Gastroesophageal sphincter (tissue), 4 donors: ENCODE results near the gene GSTO2. TPM values are rescaled to one million over a fixed set of nuclear protein-coding genes. Genes with fewer than 3 reads are reported as not detected.

Experiments used
- ATAC-seq: fragments of 150-250 bp; one replicate; pipeline ENCODE4 v1.9.1; 2016; ENCODE audit warnings: mild to moderate bottlenecking, moderate library complexity
- H3K27ac ChIP-seq, 4 donors: fragments of 200-600 bp; sonication (generic) in 3 of 4; 1 replicate in 3 of 4; 2 replicates in 1 of 4; pipeline ENCODE4 v1.5.1; 2016 to 2019
- H3K27me3 ChIP-seq: fragments of 200-600 bp; sonication (generic); one replicate; pipeline ENCODE4 v1.5.1; 2019
- H3K36me3 ChIP-seq, 2 donors: fragments of 200-600 bp; sonication (generic); one replicate each; pipeline ENCODE4 v1.5.1; 2019; ENCODE audit warnings: control low read depth in 1 of 2
- H3K4me1 ChIP-seq, 3 donors: fragments of 200-600 bp; sonication (generic); 1 replicate in 2 of 3; 2 replicates in 1 of 3; pipeline ENCODE4 v1.5.1; 2016 to 2019; ENCODE audit warnings: control low read depth in 2 of 3
- H3K4me3 ChIP-seq, 2 donors: fragments of 200-600 bp; sonication (generic); one replicate each; pipeline ENCODE4 v1.5.1; 2019; ENCODE audit warnings: mild to moderate bottlenecking in 1 of 2, moderate library complexity in 1 of 2
- H3K9me3 ChIP-seq, 3 donors: fragments of 200-600 bp; sonication (generic); one replicate each; pipeline ENCODE4 v1.5.1; 2017 to 2019; ENCODE audit warnings: control low read depth in 2 of 3
- EP300 ChIP-seq: sonication (generic); formaldehyde crosslinking; IDR thresholded peaks from one replicate; pipeline ENCODE4 v1.6.1; 2017; ENCODE audit warnings: antibody characterized with exemption, mild to moderate bottlenecking
- POLR2A ChIP-seq, 2 donors: fragments of 450-650 bp; IDR thresholded peaks; one replicate each; pipeline ENCODE4 v1.6.1; 2017; ENCODE audit warnings: antibody characterized with exemption in 2 of 2, mild to moderate bottlenecking in 2 of 2, moderate library complexity in 1 of 2
- POLR2AphosphoS5 ChIP-seq: sonication (generic); formaldehyde crosslinking; IDR thresholded peaks from one replicate; pipeline ENCODE4 v1.6.1; 2017; ENCODE audit warnings: antibody characterized with exemption
- WGBS, 2 donors: methylation state at CpG; one replicate each; pipeline ENCODE4 v1.1.5; 2018; ENCODE audit warnings: low coverage in 1 of 2; 5-methylcytosine and 5-hydroxymethylcytosine counted together
- total RNA-seq, 4 donors: library from RNA; depleted of rRNA; stranded (reverse); fragments of >200 nt; gene quantifications; one replicate each; pipeline ENCODE4 v1.1.0, GENCODE V29; 2016
- TF ChIP-seq, protein P1 (sequence below), 4 experiments: fragments of 200-600 bp in 2 of 4; fragments of 450-650 bp in 2 of 4; sonication (generic) in 1 of 4; IDR thresholded peaks; one replicate each; pipeline ENCODE4 v1.5.1; 2017 to 2019; ENCODE audit warnings: antibody characterized with exemption in 4 of 4, mild to moderate bottlenecking in 2 of 4, moderate library complexity in 2 of 4

GSTO2 gene
- total RNA-seq, 4 donors from 2014 or later = 0.15 to 1.3 (median 0.21) TPM

GRCh38 chr10:104308439-104308903, 39.5 kb downstream of the GSTO2 start:
- Histone ChIP-seq H3K9me3 (no peaks in the 10 kb centered on the region), H3K27me3 (no peaks in the 10 kb centered on the region), H3K36me3 (peaks cover 0 to 43% of the 10 kb centered on the region in 2 donors), H3K27ac (peak overlapping the region in 3 of 4 donors; percentile 8 to 95 (median 61)), H3K4me1 (peaks cover 11 to 85% (median 26%) of the 10 kb centered on the region in 3 donors), H3K4me3 (no peak overlapping the region)
- TF ChIP-seq POLR2A (IDR thresholded peaks at IDR 0.05) (no peak), EP300 (no peak), POLR2AphosphoS5 (no peak)
- TF ChIP-seq, protein P1, sequence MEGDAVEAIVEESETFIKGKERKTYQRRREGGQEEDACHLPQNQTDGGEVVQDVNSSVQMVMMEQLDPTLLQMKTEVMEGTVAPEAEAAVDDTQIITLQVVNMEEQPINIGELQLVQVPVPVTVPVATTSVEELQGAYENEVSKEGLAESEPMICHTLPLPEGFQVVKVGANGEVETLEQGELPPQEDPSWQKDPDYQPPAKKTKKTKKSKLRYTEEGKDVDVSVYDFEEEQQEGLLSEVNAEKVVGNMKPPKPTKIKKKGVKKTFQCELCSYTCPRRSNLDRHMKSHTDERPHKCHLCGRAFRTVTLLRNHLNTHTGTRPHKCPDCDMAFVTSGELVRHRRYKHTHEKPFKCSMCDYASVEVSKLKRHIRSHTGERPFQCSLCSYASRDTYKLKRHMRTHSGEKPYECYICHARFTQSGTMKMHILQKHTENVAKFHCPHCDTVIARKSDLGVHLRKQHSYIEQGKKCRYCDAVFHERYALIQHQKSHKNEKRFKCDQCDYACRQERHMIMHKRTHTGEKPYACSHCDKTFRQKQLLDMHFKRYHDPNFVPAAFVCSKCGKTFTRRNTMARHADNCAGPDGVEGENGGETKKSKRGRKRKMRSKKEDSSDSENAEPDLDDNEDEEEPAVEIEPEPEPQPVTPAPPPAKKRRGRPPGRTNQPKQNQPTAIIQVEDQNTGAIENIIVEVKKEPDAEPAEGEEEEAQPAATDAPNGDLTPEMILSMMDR (IDR thresholded peaks at IDR 0.05) = no peak
- 70 to 88% methylated on average over 4 of the region's 4 CpGs for WGBS, 2 donors
- no peak for ATAC-seq

GRCh38 chr10:104309980-104310978, 41.3 kb downstream of the GSTO2 start:
- no peak overlapping the region for H3K4me3 ChIP-seq

GRCh38 chr10:104311184-104311720, 42.3 kb downstream of the GSTO2 start:
- 56 to 80% methylated on average over 1 to 2 of the region's 5 CpGs for WGBS, 2 donors
- no peaks in the 10 kb centered on the region for H3K27me3 ChIP-seq
- H3K9me3 ChIP-seq = no peaks in the 10 kb centered on the region
- peak overlapping the region in 2 of 4 donors; percentile 71 to 77 for H3K27ac ChIP-seq
- TF ChIP-seq, protein P1 (IDR thresholded peaks at IDR 0.05) = no peak
- TF ChIP-seq POLR2A (IDR thresholded peaks at IDR 0.05) (no peak), EP300 (no peak), POLR2AphosphoS5 (no peak)
- peaks cover 3 to 63% (median 18%) of the 10 kb centered on the region in 3 donors for H3K4me1 ChIP-seq
- no peak overlapping the region for H3K4me3 ChIP-seq
- ATAC-seq = no peak
- peaks cover 0 to 68% of the 10 kb centered on the region in 2 donors for H3K36me3 ChIP-seq

More at GRCh38 chr10:104309980-104310978, 41.3 kb downstream of the GSTO2 start:
- peaks cover 0 to 61% of the 10 kb centered on the region in 2 donors for H3K36me3 ChIP-seq
- 55 to 88% methylated on average over 4 to 5 of the region's 15 CpGs for WGBS, 2 donors
- H3K27ac ChIP-seq = peak overlapping the region; percentile 12 to 77 (median 64)
- H3K9me3 ChIP-seq = no peaks in the 10 kb centered on the region
- H3K4me1 ChIP-seq = peaks cover 5 to 66% (median 21%) of the 10 kb centered on the region in 3 donors
- H3K27me3 ChIP-seq = no peaks in the 10 kb centered on the region
- TF ChIP-seq POLR2AphosphoS5 (peak; percentile 24), EP300 (no peak), POLR2A (IDR thresholded peaks at IDR 0.05) (no peak)
- peak; percentile 60 for ATAC-seq

DNA sequence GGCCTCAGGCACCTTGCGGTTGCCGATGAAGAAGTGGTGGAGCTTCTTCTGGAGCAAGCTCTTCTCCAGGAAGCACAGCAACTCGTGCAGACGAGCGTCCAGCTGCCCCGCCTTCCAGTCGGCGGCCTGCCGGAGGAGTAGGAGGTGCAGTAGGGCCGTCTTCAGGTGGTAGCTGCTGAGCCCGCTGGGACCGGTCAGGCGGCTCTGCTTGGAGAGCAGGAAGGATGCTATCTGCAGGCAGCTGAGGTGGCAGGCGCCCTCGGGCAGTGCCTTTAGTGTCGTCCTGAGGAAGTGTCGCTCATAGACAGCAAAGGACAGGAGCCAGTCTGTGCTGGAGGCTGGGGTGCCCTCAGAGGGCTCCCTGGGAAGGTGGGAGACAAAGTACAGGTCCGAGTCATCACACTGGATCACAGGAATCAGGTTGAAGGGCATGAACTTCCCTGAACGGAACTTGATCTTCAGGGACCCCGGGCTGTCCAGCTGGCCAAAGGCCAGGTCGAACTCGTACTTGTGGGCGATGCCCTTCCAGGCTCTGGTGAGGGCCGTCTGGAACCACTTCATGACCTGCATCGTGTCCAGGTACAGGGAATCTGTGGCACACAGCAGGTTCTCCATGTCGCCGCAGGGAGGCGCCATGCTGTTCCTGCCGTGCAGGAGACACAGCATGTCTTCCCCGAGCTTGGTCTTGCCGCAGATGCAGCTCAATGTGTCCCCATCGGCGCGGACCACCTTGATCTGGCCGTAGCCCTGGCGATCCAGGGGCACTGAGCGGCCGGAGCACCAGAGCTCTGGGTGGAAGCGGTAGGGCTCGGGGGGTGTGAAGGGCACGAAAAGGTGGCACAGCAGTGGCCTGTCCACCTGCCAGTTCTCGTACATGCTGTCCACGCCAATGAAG, 45.9 kb downstream of the GSTO2 start:
- Histone ChIP-seq H3K27ac (peak overlapping the region in 2 of 4 donors; percentile 12 to 100), H3K4me1 (peaks cover 7 to 78% (median 49%) of the 10 kb centered on the region in 3 donors), H3K4me3 (no peak overlapping the region), H3K9me3 (no peaks in the 10 kb centered on the region), H3K27me3 (no peaks in the 10 kb centered on the region), H3K36me3 (peaks cover 0 to 59% of the 10 kb centered on the region in 2 donors)
- WGBS, 2 donors = 94% methylated on average over 3 of the region's 43 CpGs; no CpG with 5 or more reads in 1 of the 2 donors
- TF ChIP-seq EP300 (no peak), POLR2AphosphoS5 (no peak), POLR2A (IDR thresholded peaks at IDR 0.05) (no peak)
- TF ChIP-seq, protein P1 (IDR thresholded peaks at IDR 0.05) = no peak
- ATAC-seq = no peak
